GM19240 (cell line): ENCODE measurements around the gene MAP1LC3B.

Experiments
- DNase-seq: peaks from one replicate; pipeline ENCODE4 v3.0.0; 2011; ENCODE audit warnings: low spot score; ENCODE audit not compliant: insufficient read length

MAP1LC3B gene

GRCh38 chr16:87426423-87427215 is 34.5 kb downstream of the MAP1LC3B start:
- no peak for DNase-seq

GRCh38 chr16:87431926-87432325 is 39.8 kb downstream of the MAP1LC3B start:
- DNase-seq = no peak

- DNase-seq = no peak
Measured at GRCh38 chr16:87432330-87432915, 40.3 kb downstream of the MAP1LC3B start.

GRCh38 chr16:87434146-87434667 is 42.1 kb downstream of the MAP1LC3B start:
- DNase-seq = no peak

GRCh38 chr16:87435372-87436224 is 43.5 kb downstream of the MAP1LC3B start:
- DNase-seq = no peak

- DNase-seq = no peak
Measured at GRCh38 chr16:87436225-87437172, 44.4 kb downstream of the MAP1LC3B start.

GRCh38 chr16:87437327-87437726 is 45.2 kb downstream of the MAP1LC3B start:
- DNase-seq = no peak

- no peak for DNase-seq
Measured at GRCh38 chr16:87437911-87438610, 45.9 kb downstream of the MAP1LC3B start.

GRCh38 chr16:87438611-87438985 is 46.5 kb downstream of the MAP1LC3B start:
- no peak for DNase-seq

- no peak for DNase-seq
Measured at GRCh38 chr16:87439926-87440325, 47.8 kb downstream of the MAP1LC3B start.

- no peak for DNase-seq
Measured at GRCh38 chr16:87441886-87442580, 49.9 kb downstream of the MAP1LC3B start.

- DNase-seq = no peak
Measured at GRCh38 chr16:87442581-87442966, 50.4 kb downstream of the MAP1LC3B start.

- no peak for DNase-seq
Measured at GRCh38 chr16:87443016-87443415, 50.9 kb downstream of the MAP1LC3B start.

GRCh38 chr16:87443964-87444363 is 51.8 kb downstream of the MAP1LC3B start:
- no peak for DNase-seq

GRCh38 chr16:87445486-87445885 is 53.4 kb downstream of the MAP1LC3B start:
- DNase-seq = no peak

GRCh38 chr16:87446479-87446878 is 54.3 kb downstream of the MAP1LC3B start:
- DNase-seq = no peak

- DNase-seq = no peak
Measured at GRCh38 chr16:87447323-87447722, 55.2 kb downstream of the MAP1LC3B start.

GRCh38 chr16:87448866-87449265 is 56.7 kb downstream of the MAP1LC3B start:
- no peak for DNase-seq

- DNase-seq = no peak
Measured at GRCh38 chr16:87451563-87452210, 59.6 kb downstream of the MAP1LC3B start.
